Effector memory CD4-positive, alpha-beta T cell (primary cell): ENCODE measurements around the gene PTF1A.
"Not testable (repeated sequence)": the region's sequence is repeated elsewhere in the genome, so short reads cannot be mapped to it uniquely, and the experiment has no call there.

ENCODE experiments used
- DNase-seq, 3 donors: peaks; one replicate each; pipeline ENCODE4 v3.0.0-alpha.2; 2020
- H3K27ac ChIP-seq: 2 replicates; pipeline ENCODE4 v1.7.0; 2013; ENCODE audit warnings: mild to moderate bottlenecking, low read length, moderate library complexity; ENCODE audit not compliant: insufficient read depth, poor library complexity, severe bottlenecking
- H3K27me3 ChIP-seq: replicated peaks from 2 replicates; pipeline ENCODE4 v1.7.0; 2013; ENCODE audit warnings: mild to moderate bottlenecking, low read length; ENCODE audit not compliant: insufficient read depth, control insufficient read depth, poor library complexity, severe bottlenecking
- H3K36me3 ChIP-seq: 2 replicates; pipeline ENCODE4 v1.7.0; 2013; ENCODE audit warnings: mild to moderate bottlenecking, low read length, moderate library complexity; ENCODE audit not compliant: control insufficient read depth, insufficient read depth
- H3K4me1 ChIP-seq: 2 replicates; pipeline ENCODE4 v1.7.0; 2013; ENCODE audit warnings: low read length, mild to moderate bottlenecking; ENCODE audit not compliant: control insufficient read depth, insufficient read depth, poor library complexity, severe bottlenecking
- H3K4me3 ChIP-seq: 2 replicates; pipeline ENCODE4 v1.7.0; 2013; ENCODE audit warnings: low read length, low read depth, mild to moderate bottlenecking; ENCODE audit not compliant: insufficient read depth, poor library complexity, severe bottlenecking
- H3K9me3 ChIP-seq: 2 replicates; pipeline ENCODE4 v1.7.0; 2013; ENCODE audit warnings: mild to moderate bottlenecking, low read length, moderate library complexity; ENCODE audit not compliant: control insufficient read depth

The PTF1A gene

GRCh38 chr10:23204773-23205172 lies 12.7 kb downstream of the PTF1A start:
- Histone ChIP-seq H3K9me3 (no peaks in the 10 kb centered on the region), H3K27me3 (peaks cover under 1% of the 10 kb centered on the region), H3K4me1 (no peaks in the 10 kb centered on the region), H3K27ac (no peak overlapping the region), H3K36me3 (no peaks in the 10 kb centered on the region), H3K4me3 (no peak overlapping the region)
- DNase-seq: no peak

- DNase-seq: no peak
- no peaks in the 10 kb centered on the region for H3K27me3 ChIP-seq
- H3K4me3 ChIP-seq: no peak overlapping the region
- H3K4me1 ChIP-seq: no peaks in the 10 kb centered on the region
- no peaks in the 10 kb centered on the region for H3K9me3 ChIP-seq
- H3K36me3 ChIP-seq: no peaks in the 10 kb centered on the region
- no peak overlapping the region for H3K27ac ChIP-seq
Observed at GRCh38 chr10:23205972-23206642, 14.0 kb downstream of the PTF1A start.

DNA sequence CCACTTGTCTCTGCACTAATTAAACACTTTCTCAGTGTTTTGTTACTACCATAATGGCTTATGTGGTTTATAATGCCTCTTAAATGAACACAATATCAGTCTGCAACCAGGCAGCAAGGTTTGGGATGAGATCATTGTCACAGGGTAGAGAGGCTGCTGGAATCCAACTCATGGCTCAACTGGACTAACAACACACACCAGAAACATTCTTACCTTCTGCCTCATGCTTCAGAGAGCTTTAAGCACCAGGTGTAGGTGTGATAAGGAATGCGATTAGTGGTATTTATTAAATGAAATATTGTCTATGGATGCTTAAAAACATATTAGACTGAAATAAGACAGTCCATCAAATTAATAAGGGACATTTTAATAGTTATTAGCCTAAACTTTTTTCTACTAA lies 25.4 kb downstream of the PTF1A start:
- Histone ChIP-seq H3K4me3 (no peak overlapping the region), H3K9me3 (no peaks in the 10 kb centered on the region), H3K27me3 (no peaks in the 10 kb centered on the region), H3K4me1 (no peaks in the 10 kb centered on the region), H3K36me3 (no peaks in the 10 kb centered on the region), H3K27ac (no peak overlapping the region)
- DNase-seq: no peak

- Histone ChIP-seq H3K4me1 (no peaks in the 10 kb centered on the region), H3K27ac (no peak overlapping the region), H3K9me3 (no peaks in the 10 kb centered on the region), H3K4me3 (no peak overlapping the region), H3K36me3 (no peaks in the 10 kb centered on the region), H3K27me3 (peaks cover 3% of the 10 kb centered on the region)
- DNase-seq: no peak
Observed at GRCh38 chr10:23230582-23230981, 38.5 kb downstream of the PTF1A start.

DNA sequence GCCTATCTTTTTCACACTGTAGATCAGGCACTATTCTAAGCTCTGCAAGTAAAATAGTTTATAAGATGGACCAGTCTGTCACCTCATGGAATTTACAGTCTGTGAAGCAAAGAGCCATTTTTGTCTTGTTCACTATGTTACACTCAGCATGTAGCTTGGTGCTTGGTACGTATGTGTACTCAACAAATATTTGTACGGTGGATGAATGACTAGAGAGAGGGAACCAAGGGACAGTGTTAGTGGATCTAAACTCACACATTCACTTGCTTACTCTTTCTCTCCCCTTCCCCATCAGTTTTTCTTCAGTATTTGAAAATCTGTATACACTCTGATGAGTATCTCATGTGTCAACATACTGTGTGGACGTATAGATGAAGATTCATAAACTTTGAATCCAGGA lies 45.9 kb downstream of the PTF1A start:
- DNase-seq: no peak
- no peaks in the 10 kb centered on the region for H3K9me3 ChIP-seq
- no peaks in the 10 kb centered on the region for H3K4me1 ChIP-seq
- no peaks in the 10 kb centered on the region for H3K27me3 ChIP-seq
- no peak overlapping the region for H3K4me3 ChIP-seq
- no peak overlapping the region for H3K27ac ChIP-seq
- no peaks in the 10 kb centered on the region for H3K36me3 ChIP-seq

DNA sequence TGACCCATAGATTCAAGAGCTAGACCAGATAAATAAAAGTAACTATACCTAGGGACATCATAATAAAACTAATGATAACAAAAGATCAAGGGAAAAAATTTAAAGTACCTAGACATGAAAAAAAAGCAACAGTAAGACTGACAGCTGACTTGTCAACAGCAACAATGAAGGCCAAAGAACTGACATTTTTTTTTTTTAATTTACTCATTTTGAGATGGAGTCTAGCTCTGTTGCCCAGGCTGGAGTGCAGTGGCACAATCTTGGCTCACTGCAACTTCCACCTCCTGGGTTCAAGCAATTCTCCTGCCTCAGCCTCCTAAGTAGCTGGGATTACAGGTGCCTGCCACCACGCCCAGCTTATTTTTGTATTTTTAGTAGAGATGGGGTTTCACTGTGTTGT lies 49.7 kb downstream of the PTF1A start:
- H3K4me1 ChIP-seq, H3K4me3 ChIP-seq, H3K27ac ChIP-seq, H3K9me3 ChIP-seq, H3K36me3 ChIP-seq, DNase-seq, H3K27me3 ChIP-seq: not testable (repeated sequence)
